NOMO-1 treated with DMSO at 0.1 percent for 48 hours (cell line): ENCODE results near the gene SF3B6.

Experiments
- DNase-seq: peaks from one replicate; lab custom pipeline; 2025; ENCODE audit not compliant: unreplicated experiment; lab: John Stamatoyannopoulos, UW

SF3B6 gene

DNA sequence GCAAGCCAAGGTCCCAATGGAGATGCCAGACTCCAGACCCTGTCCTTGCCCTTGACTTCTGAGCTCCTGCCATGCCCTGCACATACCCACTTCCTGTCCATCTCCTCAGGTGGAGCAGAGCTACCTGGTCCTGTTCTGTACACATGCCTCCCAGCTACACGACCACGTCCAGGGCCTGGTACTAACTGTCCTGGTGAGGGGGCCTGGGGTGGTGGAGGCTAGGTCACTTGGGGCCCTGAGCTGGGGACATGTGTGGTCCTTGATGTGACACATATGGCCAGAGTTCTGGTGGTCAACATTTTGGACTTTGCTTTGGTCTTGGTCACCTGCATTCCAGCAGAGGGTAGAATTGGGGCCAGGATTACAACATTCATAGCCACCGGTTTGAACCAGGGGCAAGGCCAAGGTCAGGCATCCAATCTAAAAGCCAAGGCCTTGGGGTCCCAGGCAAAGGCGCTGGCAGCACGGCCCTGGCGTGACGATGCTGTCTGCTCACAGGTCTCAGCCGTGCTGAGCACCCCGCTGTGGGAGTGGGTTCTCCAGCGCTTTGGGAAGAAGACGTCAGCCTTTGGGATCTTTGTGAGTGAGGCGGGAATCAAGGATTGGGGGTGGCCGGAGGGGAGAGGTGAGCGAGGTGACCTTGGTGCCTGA, 53.7 kb downstream of the SF3B6 start:
- DNase-seq, result no peak

DNA sequence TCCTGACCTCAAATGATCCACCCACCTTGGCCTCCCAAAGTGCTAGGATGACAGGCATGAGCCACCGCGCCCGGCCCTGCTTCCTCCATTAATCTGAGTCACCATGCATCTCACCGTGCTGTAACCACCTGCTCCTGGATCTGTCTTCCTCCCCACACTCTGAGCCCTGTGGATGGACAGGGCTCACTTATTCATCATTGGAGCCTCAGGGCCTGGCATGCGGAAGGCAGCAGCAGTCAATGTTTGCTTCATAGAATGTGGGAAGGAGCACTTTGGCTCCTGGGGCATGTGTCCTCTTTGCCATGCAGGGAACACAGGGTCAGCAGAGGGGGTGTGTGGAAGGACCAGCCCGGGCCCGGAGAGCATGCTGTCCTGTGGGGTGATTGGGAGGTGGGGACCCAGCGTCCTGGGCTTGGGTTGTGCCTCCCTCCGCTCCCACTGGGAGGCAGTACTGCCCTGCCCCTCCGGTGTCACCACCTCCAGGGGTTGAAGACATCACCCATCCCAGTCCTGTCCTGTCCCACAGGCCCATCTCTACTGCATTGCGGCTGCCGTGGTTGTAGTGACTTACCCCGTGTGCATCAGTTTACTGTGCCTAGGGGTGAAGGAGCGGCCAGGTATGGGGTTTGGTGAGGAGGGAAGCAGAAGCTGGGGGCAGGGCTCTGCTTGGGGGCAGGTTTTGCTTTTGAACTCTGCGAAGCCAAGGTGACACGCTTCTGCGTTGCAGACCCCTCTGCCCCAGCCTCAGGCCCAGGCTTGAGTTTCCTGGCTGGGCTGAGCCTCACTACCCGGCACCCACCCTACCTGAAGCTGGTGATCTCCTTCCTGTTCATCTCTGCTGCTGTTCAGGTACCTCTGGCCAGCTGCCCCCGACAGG, 54.8 kb downstream of the SF3B6 start:
- no peak for DNase-seq

GRCh38 chr2:24020244-24020643, 55.9 kb downstream of the SF3B6 start:
- DNase-seq, result no peak

DNA sequence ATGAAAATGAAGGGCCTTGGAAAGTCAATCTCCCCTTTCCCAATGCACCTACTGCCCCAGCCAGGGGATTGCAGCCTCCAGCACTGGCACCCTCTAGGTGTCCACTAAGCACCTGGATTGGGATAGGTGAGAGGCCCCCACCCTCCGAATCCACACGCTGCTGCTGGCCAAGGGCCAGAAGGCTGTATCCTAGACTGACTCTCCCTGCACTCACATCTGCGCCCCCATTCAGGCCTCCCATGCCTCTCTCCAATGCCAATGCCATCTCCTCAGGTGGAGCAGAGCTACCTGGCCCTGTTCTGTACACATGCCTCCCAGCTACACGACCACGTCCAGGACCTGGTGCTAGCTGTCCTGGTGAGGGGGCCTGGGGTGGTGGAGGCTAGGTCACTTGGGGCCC, 56.4 kb downstream of the SF3B6 start:
- no peak for DNase-seq

GRCh38 chr2:24018241-24018640, 57.9 kb downstream of the SF3B6 start:
- DNase-seq, result no peak

GRCh38 chr2:24017711-24018110, 58.4 kb downstream of the SF3B6 start:
- DNase-seq, result no peak
